Esophagus muscularis mucosa (tissue), 4 donors: ENCODE measurements around the gene FAM124B.

Source experiments
- CTCF ChIP-seq, 3 experiments: fragments of 200-600 bp in 2 of 3; fragments of 450-650 bp in 1 of 3; sonication (generic) in 2 of 3; IDR thresholded peaks; one replicate each; pipeline ENCODE4 v1.5.1; 2017 to 2019; ENCODE audit warnings: antibody characterized with exemption in 3 of 3, mild to moderate bottlenecking in 2 of 3, moderate library complexity in 1 of 3
- EP300 ChIP-seq: sonication (generic); formaldehyde crosslinking; IDR thresholded peaks from one replicate; pipeline ENCODE4 v1.6.1; 2017; ENCODE audit warnings: antibody characterized with exemption
- POLR2A ChIP-seq: fragments of 450-650 bp; IDR thresholded peaks from one replicate; pipeline ENCODE4 v1.6.1; 2017; ENCODE audit warnings: antibody characterized with exemption, moderate library complexity, mild to moderate bottlenecking, low read depth
- POLR2AphosphoS5 ChIP-seq, 2 donors: sonication (generic); formaldehyde crosslinking; IDR thresholded peaks; one replicate each; pipeline ENCODE4 v1.6.1; 2017; ENCODE audit warnings: antibody characterized with exemption in 2 of 2

GRCh38 chr2:224349396-224349795, 52.5 kb downstream of the FAM124B start:
- no peak for TF ChIP-seq CTCF (IDR thresholded peaks at IDR 0.05)
- no peak for TF ChIP-seq EP300
- no peak for TF ChIP-seq POLR2A
- no peak for TF ChIP-seq POLR2AphosphoS5 (IDR thresholded peaks at IDR 0.05)
